Neural cell (in vitro differentiated cells): ENCODE data around the gene NCAPD2.
"Not testable (repeated sequence)": the region's sequence is repeated elsewhere in the genome, so short reads cannot be mapped to it uniquely, and the experiment has no call there.

Experiments
- EZH2 ChIP-seq: fragments of 200-600, 300-800 bp; shearing (Covaris generic), sonication (generic); IDR thresholded peaks from 2 replicates; pipeline ENCODE4 v1.6.1; 2014; ENCODE audit warnings: antibody characterized with exemption, low read length, borderline replicate concordance, mild to moderate bottlenecking; ENCODE audit not compliant: insufficient read depth, poor library complexity, severe bottlenecking
- POLR2AphosphoS5 ChIP-seq: IDR thresholded peaks from 2 replicates; pipeline ENCODE4 v1.6.1; 2012
- TF ChIP-seq, protein P1 (sequence below): fragments of 450-650 bp; IDR thresholded peaks from 2 replicates; pipeline ENCODE4 v1.5.1; 2014; ENCODE audit warnings: antibody characterized with exemption, mild to moderate bottlenecking, moderate library complexity; ENCODE audit not compliant: poor library complexity, severe bottlenecking

DNA sequence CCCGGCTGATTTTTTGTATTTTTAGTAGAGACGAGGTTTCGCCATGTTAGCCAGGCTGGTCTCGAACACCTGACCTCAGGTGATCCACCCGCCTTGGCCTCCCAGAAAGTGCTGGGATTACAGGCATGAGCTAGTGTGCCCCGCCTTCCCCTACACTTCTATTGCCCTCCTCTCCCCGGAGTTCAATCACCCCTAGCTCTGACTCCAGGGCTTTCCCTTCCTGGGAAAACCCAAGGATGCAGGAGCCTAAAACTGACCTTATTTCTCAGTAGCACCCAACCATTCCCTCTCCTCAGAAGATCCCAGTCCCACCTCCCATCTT is 62.6 kb downstream of the NCAPD2 start:
- not testable (repeated sequence) for TF ChIP-seq EZH2, POLR2AphosphoS5
- TF ChIP-seq, protein P1, sequence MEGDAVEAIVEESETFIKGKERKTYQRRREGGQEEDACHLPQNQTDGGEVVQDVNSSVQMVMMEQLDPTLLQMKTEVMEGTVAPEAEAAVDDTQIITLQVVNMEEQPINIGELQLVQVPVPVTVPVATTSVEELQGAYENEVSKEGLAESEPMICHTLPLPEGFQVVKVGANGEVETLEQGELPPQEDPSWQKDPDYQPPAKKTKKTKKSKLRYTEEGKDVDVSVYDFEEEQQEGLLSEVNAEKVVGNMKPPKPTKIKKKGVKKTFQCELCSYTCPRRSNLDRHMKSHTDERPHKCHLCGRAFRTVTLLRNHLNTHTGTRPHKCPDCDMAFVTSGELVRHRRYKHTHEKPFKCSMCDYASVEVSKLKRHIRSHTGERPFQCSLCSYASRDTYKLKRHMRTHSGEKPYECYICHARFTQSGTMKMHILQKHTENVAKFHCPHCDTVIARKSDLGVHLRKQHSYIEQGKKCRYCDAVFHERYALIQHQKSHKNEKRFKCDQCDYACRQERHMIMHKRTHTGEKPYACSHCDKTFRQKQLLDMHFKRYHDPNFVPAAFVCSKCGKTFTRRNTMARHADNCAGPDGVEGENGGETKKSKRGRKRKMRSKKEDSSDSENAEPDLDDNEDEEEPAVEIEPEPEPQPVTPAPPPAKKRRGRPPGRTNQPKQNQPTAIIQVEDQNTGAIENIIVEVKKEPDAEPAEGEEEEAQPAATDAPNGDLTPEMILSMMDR, result not testable (repeated sequence)
